Activated naive CD8-positive, alpha-beta T cell treated with anti-CD3 and anti-CD28 coated beads for 36 hours (primary cell): ENCODE measurements around the gene LCN6. TPM values are rescaled to one million over a fixed set of nuclear protein-coding genes. Genes with fewer than 3 reads are reported as not detected.
"Not testable (repeated sequence)": the region's sequence is repeated elsewhere in the genome, so short reads cannot be mapped to it uniquely, and the experiment has no call there.

Source experiments
- DNase-seq: peaks from one replicate; pipeline ENCODE4 v3.0.0; 2021
- H3K27ac Mint-ChIP-seq: one replicate; pipeline ENCODE4 v1.8.0; 2022; ENCODE audit warnings: mild to moderate bottlenecking, moderate library complexity, mixed read lengths
- H3K27me3 Mint-ChIP-seq: one replicate; pipeline ENCODE4 v1.8.0; 2022; ENCODE audit warnings: mild to moderate bottlenecking, mixed read lengths
- H3K36me3 Mint-ChIP-seq: one replicate; pipeline ENCODE4 v1.8.0; 2021; ENCODE audit warnings: mild to moderate bottlenecking, mixed read lengths
- H3K4me1 Mint-ChIP-seq: one replicate; pipeline ENCODE4 v1.8.0; 2021; ENCODE audit warnings: mixed read lengths
- H3K4me3 Mint-ChIP-seq: one replicate; pipeline ENCODE4 v1.8.0; 2022; ENCODE audit warnings: mild to moderate bottlenecking, moderate library complexity, mixed read lengths
- H3K9me3 Mint-ChIP-seq: one replicate; pipeline ENCODE4 v1.8.0; 2022; ENCODE audit warnings: mixed read lengths
- total RNA-seq, 2 experiments: library from RNA; stranded (reverse); gene quantifications; one replicate each; pipeline ENCODE4 v1.2.3, GENCODE V29; 2021

The LCN6 gene
- total RNA-seq, 2 experiments from 2014 or later = not detected

- no peak for DNase-seq
- peaks cover 16% of the 10 kb centered on the region for H3K9me3 Mint-ChIP-seq
- peaks cover 2% of the 10 kb centered on the region for H3K4me1 Mint-ChIP-seq
- peaks cover 27% of the 10 kb centered on the region for H3K27me3 Mint-ChIP-seq
- no peak overlapping the region for H3K27ac Mint-ChIP-seq
- no peak overlapping the region for H3K4me3 Mint-ChIP-seq
- H3K36me3 Mint-ChIP-seq = peaks cover 8% of the 10 kb centered on the region
These were observed 8.5 kb upstream of the LCN6 start for GRCh38 chr9:136756836-136757235.

DNA sequence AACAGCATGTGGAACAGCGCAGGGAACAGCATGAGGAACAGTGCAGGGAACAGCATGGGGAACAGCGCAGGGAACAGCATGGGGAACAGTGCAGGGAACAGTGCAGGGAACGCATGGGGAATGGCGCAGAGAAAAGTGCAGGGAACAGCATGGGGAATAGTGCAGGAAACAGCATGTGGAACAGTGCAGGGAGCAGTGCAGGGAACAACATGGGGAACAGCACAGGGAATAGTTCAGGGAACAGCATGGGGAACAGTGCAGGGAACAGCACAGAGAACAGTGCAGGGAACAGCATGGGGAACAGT is 7.8 kb upstream of the LCN6 start:
- no peak overlapping the region for H3K4me3 Mint-ChIP-seq
- peaks cover 23% of the 10 kb centered on the region for H3K27me3 Mint-ChIP-seq
- no peak for DNase-seq
- no peak overlapping the region for H3K27ac Mint-ChIP-seq
- H3K4me1 Mint-ChIP-seq = peaks cover 2% of the 10 kb centered on the region
- H3K36me3 Mint-ChIP-seq = peaks cover 8% of the 10 kb centered on the region
- peaks cover 21% of the 10 kb centered on the region for H3K9me3 Mint-ChIP-seq

DNA sequence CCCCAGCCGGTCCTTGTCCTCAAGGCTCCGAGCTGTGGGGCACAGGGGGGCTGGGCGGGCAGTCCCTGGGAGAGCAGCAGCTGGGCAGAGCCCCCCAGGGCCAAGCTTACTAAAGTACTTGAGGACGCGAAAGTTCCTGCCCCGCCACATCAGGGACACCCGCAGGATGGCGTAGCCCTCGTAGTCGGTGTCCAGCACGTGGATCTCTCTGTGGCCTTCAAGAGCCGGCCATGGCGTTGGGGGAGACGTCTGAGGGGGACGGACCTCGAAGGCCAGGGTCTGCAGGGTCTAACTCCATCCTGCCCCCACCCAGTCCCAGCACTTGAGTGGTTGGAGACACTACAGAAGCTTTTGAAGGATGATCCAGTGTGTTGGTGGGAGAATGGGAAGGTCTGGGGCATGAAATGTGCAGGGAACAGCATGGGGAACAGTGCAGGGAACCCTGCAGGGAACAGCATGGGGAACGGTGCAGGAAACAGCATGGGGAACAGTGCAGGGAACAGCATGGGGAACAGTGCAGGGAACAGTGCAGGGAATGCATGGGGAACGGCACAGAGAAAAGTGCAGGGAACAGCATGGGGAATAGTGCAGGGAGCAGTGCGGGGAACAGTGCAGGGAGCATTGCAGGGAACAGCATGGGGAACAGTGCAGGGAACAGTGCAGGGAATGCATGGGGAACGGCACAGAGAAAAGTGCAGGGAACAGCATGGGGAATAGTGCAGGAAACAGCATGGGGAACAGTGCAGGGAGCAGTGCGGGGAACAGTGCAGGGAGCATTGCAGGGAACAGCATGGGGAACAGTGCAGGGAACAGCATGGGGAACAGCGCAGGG is 7.2 kb upstream of the LCN6 start:
- H3K4me1 Mint-ChIP-seq, H3K36me3 Mint-ChIP-seq, H3K27ac Mint-ChIP-seq, H3K4me3 Mint-ChIP-seq, DNase-seq: not testable (repeated sequence)
- H3K27me3 Mint-ChIP-seq = peaks cover 29% of the 10 kb centered on the region
- H3K9me3 Mint-ChIP-seq = peaks cover 24% of the 10 kb centered on the region

- DNase-seq = no peak
- no peak overlapping the region for H3K4me3 Mint-ChIP-seq
- H3K27ac Mint-ChIP-seq = no peak overlapping the region
- peaks cover 23% of the 10 kb centered on the region for H3K27me3 Mint-ChIP-seq
- H3K36me3 Mint-ChIP-seq = peaks cover 8% of the 10 kb centered on the region
- H3K4me1 Mint-ChIP-seq = peaks cover 3% of the 10 kb centered on the region
- peaks cover 24% of the 10 kb centered on the region for H3K9me3 Mint-ChIP-seq
These were observed 6.4 kb upstream of the LCN6 start for GRCh38 chr9:136754626-136755301.

DNA sequence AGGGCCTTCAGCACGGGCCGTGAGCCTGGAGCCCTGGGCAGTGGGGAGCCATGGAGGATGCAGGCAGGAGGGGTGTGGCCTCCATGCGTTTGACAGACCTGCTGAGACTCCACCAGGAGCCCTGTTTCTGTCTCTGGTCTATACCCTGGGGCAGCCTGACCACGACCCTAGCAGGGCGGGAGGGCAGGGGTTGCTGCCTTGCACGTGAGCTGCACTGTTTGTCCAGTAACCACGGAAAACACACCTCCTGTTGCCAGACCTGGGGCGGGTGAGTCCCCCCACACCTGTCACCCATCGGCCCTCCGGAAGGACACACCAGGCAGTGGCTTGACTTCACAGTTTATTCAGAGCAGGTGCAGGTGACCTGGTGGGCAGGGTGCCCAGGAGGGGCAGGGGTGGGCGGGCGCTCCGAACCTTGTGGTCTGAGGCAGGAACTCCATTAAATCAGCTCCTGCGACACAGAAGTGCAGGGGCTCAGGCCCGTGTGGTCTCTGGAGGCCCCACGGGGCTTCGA is 5.8 kb upstream of the LCN6 start:
- Mint-ChIP-seq H3K9me3 (peaks cover 24% of the 10 kb centered on the region), H3K36me3 (peaks cover 8% of the 10 kb centered on the region), H3K4me1 (peaks cover 4% of the 10 kb centered on the region), H3K27me3 (peaks cover 27% of the 10 kb centered on the region), H3K4me3 (no peak overlapping the region), H3K27ac (no peak overlapping the region)
- no peak for DNase-seq

GRCh38 chr9:136753371-136754058 is 5.2 kb upstream of the LCN6 start:
- peaks cover 27% of the 10 kb centered on the region for H3K27me3 Mint-ChIP-seq
- DNase-seq = no peak
- peaks cover 8% of the 10 kb centered on the region for H3K36me3 Mint-ChIP-seq
- peaks cover 4% of the 10 kb centered on the region for H3K4me1 Mint-ChIP-seq
- H3K9me3 Mint-ChIP-seq = peaks cover 24% of the 10 kb centered on the region
- H3K27ac Mint-ChIP-seq = no peak overlapping the region
- no peak overlapping the region for H3K4me3 Mint-ChIP-seq

DNA sequence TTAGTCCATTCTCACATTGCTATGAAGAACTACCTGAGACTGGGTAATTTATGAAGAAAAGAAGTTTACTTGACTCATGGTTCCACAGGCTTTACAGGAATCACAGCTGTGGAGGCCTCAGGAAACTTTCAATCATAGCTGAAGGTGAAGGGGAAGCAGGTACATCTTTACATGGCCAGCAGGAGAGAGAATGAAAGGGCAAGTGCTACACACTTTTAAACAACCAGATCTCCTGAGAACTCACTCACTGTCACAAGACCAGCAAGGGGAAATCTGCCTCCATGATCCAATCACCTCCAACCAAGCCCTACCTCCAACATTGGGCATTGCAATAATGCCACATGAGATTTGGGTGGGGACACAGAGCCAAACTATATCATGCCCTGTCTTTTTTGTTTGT is 3.5 kb upstream of the LCN6 start:
- no peak for DNase-seq
- Mint-ChIP-seq H3K9me3 (peaks cover 24% of the 10 kb centered on the region), H3K36me3 (peaks cover 8% of the 10 kb centered on the region), H3K27me3 (peaks cover 36% of the 10 kb centered on the region), H3K4me3 (no peak overlapping the region), H3K27ac (no peak overlapping the region), H3K4me1 (peaks cover 4% of the 10 kb centered on the region)

- Mint-ChIP-seq H3K9me3 (peaks cover 23% of the 10 kb centered on the region), H3K27ac (no peak overlapping the region), H3K4me1 (peaks cover 4% of the 10 kb centered on the region), H3K27me3 (peaks cover 36% of the 10 kb centered on the region), H3K36me3 (peaks cover 8% of the 10 kb centered on the region), H3K4me3 (no peak overlapping the region)
- no peak for DNase-seq
These were observed 2.9 kb upstream of the LCN6 start for GRCh38 chr9:136751244-136751643.

- H3K4me1 Mint-ChIP-seq = peaks cover 4% of the 10 kb centered on the region
- no peak for DNase-seq
- H3K4me3 Mint-ChIP-seq = no peak overlapping the region
- H3K9me3 Mint-ChIP-seq = peaks cover 20% of the 10 kb centered on the region
- peaks cover 28% of the 10 kb centered on the region for H3K27me3 Mint-ChIP-seq
- peaks cover 4% of the 10 kb centered on the region for H3K36me3 Mint-ChIP-seq
- no peak overlapping the region for H3K27ac Mint-ChIP-seq
These were observed 2.2 kb upstream of the LCN6 start for GRCh38 chr9:136750526-136750925.

DNA sequence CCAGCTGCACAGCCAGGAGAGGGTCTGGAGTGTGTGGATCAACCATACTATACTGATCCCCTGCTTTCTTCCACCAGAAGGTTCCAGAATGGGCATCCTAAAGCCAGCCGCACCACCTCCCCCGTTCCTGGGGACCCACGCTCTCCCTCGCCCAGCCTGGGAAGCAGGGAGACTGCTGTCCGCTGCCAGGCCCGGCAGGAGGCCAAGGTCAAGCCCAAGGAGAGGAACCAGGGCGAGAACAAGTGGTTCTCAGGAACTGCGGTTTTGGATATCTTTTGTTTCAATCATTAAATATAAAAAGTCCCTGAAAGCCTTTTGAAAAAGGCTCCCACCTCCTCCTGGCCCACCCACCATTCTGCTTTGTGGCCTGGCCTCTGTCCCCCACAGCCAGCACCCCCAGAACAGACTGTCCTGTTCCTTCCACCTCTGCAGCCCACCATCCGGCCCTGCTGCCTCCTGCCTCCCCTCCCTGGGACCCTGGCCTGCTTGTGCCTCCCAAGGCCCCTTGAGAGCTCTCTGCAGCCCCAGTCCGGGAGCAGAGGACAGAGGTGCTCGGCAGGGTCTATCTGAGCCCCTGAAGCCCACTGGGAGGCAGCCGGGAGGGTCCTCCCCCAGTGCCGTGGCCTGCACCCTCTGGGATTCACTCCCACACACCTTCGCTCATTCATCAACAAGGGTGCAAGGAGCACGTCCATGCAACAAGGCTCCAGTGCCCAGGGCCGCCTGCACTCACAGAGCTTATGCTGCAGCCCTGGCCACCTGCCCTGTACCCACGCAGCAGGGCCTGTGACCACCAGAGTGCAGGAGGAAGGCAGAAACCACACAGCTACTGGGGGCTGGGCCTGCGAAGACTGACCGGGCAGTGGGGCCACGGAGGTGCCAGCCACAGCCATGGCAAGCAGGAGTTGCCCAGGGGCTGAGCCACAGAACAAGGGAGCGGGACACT is 614 bp upstream of the LCN6 start:
- peaks cover 20% of the 10 kb centered on the region for H3K9me3 Mint-ChIP-seq
- H3K27me3 Mint-ChIP-seq = peaks cover 26% of the 10 kb centered on the region

DNA sequence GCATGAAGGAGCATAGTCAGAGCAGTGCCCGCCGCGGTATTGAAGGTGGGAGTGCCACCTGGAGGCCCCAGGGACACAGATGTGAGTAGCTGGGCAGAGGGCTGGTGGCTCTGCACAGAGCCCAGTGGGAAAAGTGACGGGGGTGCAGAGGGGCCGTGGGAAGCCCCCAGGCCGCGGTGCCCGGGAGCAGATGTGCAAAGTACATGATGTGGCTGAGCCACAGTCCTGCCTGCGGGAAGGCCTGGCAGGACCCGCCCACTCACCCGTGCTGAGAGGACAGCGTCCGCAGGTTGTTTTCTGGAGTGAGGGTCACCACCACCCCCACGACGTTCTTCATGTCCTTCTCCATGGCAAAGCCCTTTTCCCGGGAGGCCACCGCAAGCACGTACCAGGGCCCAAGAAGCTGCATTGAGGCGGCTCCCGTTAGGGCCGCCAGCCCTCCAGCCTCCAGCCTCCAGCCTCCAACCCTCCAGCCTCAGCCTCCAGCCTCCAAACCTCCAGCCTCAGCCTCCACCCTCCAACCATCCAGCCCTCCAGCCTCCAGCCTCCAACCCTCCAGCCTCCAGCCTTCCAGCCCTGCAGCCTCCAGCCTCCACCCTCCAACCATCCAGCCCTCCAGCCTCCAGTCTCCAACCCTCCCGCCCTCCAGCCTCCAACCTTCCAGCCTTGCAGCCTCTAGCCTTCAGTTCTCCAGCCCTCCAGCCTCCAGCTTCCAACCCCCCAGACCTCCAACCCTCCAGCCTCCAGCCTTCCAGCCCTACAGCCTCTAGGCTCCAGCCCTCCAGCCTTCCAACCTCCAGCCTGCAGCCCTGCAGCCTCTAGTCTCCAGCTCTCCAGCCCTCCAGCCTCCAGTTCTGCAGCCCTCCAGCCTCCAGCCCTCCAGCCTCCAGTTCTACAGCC is 914 bp downstream of the LCN6 start:
- DNase-seq = no peak
- peaks cover under 1% of the 10 kb centered on the region for H3K36me3 Mint-ChIP-seq
- peaks cover 28% of the 10 kb centered on the region for H3K27me3 Mint-ChIP-seq
- no peak overlapping the region for H3K4me3 Mint-ChIP-seq
- peaks cover 13% of the 10 kb centered on the region for H3K9me3 Mint-ChIP-seq
- peaks cover 4% of the 10 kb centered on the region for H3K4me1 Mint-ChIP-seq
- no peak overlapping the region for H3K27ac Mint-ChIP-seq

More for the DNA sequence above, 614 bp upstream of the LCN6 start:
- peaks cover 4% of the 10 kb centered on the region for H3K36me3 Mint-ChIP-seq
- H3K4me3 Mint-ChIP-seq = no peak overlapping the region
- H3K27ac Mint-ChIP-seq = no peak overlapping the region
- no peak for DNase-seq
- peaks cover 4% of the 10 kb centered on the region for H3K4me1 Mint-ChIP-seq

DNA sequence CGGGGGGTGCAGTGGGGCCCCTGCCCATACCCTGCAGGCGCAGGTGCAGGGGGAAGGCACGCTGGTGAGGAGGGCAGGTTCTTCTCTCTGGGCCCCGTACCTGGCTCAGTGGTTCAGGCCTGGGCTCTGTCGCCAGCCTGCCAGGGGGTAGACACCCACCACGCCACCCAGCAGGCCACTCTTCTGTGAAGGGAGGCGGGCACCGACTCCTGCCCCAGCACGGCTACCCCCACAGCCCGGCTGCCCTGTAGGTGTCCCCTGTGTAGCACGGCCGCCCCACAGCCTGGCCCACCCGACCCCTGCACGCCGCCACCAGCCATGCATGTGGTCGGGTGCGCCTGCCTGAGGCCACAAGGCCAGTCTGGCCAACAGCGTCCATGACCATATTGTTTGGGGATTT is 1.7 kb downstream of the LCN6 start:
- no peak overlapping the region for H3K4me3 Mint-ChIP-seq
- peaks cover 28% of the 10 kb centered on the region for H3K27me3 Mint-ChIP-seq
- no peak for DNase-seq
- no peaks in the 10 kb centered on the region for H3K36me3 Mint-ChIP-seq
- no peak overlapping the region for H3K27ac Mint-ChIP-seq
- H3K9me3 Mint-ChIP-seq = peaks cover 5% of the 10 kb centered on the region
- H3K4me1 Mint-ChIP-seq = peaks cover 9% of the 10 kb centered on the region

GRCh38 chr9:136746155-136746490 is 2.2 kb downstream of the LCN6 start:
- H3K4me1 Mint-ChIP-seq = peaks cover 13% of the 10 kb centered on the region
- no peaks in the 10 kb centered on the region for H3K36me3 Mint-ChIP-seq
- no peak overlapping the region for H3K27ac Mint-ChIP-seq
- H3K9me3 Mint-ChIP-seq = peaks cover 2% of the 10 kb centered on the region
- no peak overlapping the region for H3K4me3 Mint-ChIP-seq
- DNase-seq = no peak
- peaks cover 32% of the 10 kb centered on the region for H3K27me3 Mint-ChIP-seq
